ENCODE measurements around the gene MMP15.
A peak's percentile ranks its signal among the peaks of the same experiment; 100 is the strongest.

The MMP15 gene

GRCh38 chr16:58011652-58012051 is 13.9 kb upstream of the MMP15 start:
- DNase-seq (ENCODE audit: insufficient read length, low spot score) (no peak), FAIRE-seq (no peak)
- TF ChIP-seq, protein P1, sequence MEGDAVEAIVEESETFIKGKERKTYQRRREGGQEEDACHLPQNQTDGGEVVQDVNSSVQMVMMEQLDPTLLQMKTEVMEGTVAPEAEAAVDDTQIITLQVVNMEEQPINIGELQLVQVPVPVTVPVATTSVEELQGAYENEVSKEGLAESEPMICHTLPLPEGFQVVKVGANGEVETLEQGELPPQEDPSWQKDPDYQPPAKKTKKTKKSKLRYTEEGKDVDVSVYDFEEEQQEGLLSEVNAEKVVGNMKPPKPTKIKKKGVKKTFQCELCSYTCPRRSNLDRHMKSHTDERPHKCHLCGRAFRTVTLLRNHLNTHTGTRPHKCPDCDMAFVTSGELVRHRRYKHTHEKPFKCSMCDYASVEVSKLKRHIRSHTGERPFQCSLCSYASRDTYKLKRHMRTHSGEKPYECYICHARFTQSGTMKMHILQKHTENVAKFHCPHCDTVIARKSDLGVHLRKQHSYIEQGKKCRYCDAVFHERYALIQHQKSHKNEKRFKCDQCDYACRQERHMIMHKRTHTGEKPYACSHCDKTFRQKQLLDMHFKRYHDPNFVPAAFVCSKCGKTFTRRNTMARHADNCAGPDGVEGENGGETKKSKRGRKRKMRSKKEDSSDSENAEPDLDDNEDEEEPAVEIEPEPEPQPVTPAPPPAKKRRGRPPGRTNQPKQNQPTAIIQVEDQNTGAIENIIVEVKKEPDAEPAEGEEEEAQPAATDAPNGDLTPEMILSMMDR (IDR thresholded peaks at IDR 0.05; ENCODE audit: insufficient read depth, missing control alignments), result no peak

- FAIRE-seq, result no peak
- TF ChIP-seq, protein P1 (IDR thresholded peaks at IDR 0.05; ENCODE audit: insufficient read depth, missing control alignments), result no peak
- no peak for DNase-seq (ENCODE audit: insufficient read length, low spot score)
These were observed 13.1 kb upstream of the MMP15 start for GRCh38 chr16:58012481-58012880.

DNA sequence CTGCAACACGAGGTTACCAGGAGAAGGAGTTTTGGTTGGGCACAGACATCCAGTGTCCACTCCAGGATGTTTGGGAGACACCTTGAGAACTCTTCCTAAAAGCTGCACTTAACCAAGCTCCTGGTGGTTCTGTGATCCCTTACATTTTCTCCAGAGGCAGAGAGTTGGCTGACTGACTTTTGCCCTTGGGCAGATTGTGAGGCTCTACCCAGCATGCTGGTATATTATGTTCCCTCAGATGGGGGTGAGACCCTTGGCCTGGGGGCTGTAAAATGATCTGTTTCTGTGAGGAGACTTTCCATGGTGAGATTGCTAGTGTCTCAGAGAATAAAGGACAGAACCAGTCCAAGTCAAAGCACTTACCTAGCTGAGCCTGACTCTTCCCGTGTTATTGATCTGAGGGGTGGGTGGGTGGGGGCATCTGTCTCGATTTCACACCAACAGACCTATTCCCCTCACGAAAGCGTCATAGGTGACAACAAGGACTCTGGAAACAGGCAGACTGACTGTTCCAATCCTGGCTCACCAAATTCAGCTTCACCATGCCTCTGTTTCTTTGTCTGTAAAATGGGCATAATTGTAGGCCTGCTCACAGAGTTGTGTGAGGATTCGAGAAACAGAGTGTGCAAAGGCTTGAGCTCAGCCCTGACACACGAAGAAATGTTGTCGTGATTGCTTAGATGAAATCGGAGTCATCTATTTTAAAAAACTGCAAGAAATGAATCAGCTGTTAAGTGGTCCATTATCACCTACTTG is 12.2 kb upstream of the MMP15 start:
- TF ChIP-seq, protein P1 (IDR thresholded peaks at IDR 0.05; ENCODE audit: insufficient read depth, missing control alignments), result no peak
- DNase-seq (ENCODE audit: insufficient read length, low spot score) (no peak), FAIRE-seq (no peak)

- no peak for FAIRE-seq
- DNase-seq (ENCODE audit: insufficient read length, low spot score), result no peak
- TF ChIP-seq, protein P1 (IDR thresholded peaks at IDR 0.05; ENCODE audit: insufficient read depth, missing control alignments), result no peak
These were observed 8.6 kb upstream of the MMP15 start for GRCh38 chr16:58016840-58017446.

GRCh38 chr16:58018803-58019202 is 6.8 kb upstream of the MMP15 start:
- DNase-seq (ENCODE audit: insufficient read length, low spot score) (no peak), FAIRE-seq (no peak)
- TF ChIP-seq, protein P1 (IDR thresholded peaks at IDR 0.05; ENCODE audit: insufficient read depth, missing control alignments), result peak; percentile 11

- FAIRE-seq, result no peak
These were observed 5.6 kb upstream of the MMP15 start for GRCh38 chr16:58019866-58020538.

More at GRCh38 chr16:58019866-58020538, 5.6 kb upstream of the MMP15 start:
- TF ChIP-seq, protein P1 (IDR thresholded peaks at IDR 0.05; ENCODE audit: insufficient read depth, missing control alignments), result no peak
- DNase-seq (ENCODE audit: insufficient read length, low spot score), result no peak
